Jurkat, Clone E6-1 (cell line): ENCODE measurements around the gene ACOXL.
A peak's percentile ranks its signal among the peaks of the same experiment; 100 is the strongest.

ENCODE experiments used
- DNase-seq: peaks from one replicate; pipeline ENCODE4 v3.0.0-alpha.2; 2011; ENCODE audit warnings: low read depth, low spot score
- H3K4me3 ChIP-seq: 2 replicates; pipeline ENCODE4 v1.5.1; 2011; ENCODE audit warnings: mild to moderate bottlenecking, low read length, control low read depth, moderate library complexity

The ACOXL gene

DNA sequence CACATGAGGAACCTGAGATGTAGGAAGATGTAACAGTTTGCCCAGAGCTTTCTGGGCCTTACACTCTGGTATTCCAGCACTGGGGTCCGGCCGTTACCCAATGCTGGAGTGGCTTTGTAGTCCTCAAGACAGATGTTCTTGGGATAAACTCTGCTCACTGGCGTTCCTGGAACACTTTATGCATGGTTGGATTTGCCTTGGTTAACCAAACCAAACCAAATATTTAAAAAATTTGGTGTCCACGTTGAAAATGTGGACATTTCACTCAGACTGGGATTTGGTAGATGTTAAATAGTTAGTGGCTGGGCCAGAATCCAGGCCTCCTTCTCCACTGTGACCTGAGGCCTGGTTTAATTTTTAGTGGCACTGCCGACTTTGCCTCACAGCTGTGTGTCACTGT is 81.5 kb downstream of the ACOXL start:
- no peak for DNase-seq
- H3K4me3 ChIP-seq, result no peak overlapping the region

DNA sequence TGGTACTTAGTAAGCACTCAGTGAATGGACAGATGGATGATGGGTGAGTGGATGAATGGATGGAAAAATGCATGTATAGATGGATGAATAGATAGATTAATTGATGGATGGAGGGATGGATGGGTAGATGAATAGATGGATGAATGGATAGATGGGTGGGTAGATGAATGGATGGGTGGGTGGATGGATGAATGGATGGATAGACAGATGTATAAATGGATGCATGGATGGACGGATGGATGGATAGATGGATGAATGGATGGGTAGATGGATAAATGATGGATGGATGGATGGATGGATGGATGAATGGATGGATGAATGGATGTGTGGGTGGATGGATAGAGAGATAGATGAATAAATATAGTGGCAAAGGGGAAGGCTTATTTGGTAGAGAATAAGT is 83.6 kb downstream of the ACOXL start:
- DNase-seq, result no peak
- no peak overlapping the region for H3K4me3 ChIP-seq

DNA sequence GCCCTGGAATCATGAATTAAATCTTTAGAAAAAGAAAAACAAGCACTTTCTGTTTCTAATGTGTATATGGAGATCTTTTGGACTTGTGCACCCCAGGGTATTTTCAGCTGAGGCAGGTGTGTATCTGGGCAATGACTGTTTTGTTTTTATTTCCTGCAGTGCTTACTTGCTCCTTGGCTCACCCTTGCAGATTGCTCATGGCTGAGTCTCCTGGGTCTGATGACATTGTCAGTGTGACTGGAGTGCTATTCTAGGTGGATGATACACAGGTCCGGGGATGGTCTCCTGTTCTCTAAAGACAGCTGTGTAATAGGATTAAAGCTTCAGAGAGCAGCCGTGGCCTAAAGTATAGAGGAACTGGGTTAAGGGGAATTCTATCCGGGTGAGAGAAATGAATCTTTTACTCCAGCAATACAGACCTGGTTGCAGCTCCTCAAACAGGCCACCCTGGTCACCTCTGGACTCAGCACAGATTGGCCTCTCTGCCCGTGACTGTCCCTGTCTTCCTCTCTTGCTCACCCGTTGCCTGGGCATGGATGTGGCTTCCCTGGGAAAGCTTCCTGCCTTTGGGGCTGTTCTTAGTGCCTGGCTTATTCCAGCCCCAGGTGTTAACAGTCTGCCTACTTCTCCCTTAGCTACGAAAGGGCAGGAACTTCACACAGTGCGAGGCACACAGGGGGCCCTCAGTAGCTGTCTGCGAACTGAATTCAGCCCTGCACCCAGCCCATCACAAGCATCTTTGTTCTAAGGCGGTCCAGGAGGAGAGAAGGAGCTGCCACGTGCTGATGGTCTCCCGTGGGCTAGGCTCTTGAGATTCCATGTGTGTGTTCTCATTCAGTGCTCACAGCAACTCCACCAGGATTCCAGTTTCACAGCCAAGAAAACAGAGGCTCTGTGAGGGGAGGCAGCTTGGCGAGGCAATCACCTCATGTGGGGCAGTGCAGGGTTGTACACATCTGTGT is 84.3 kb downstream of the ACOXL start:
- H3K4me3 ChIP-seq, result no peak overlapping the region
- no peak for DNase-seq

DNA sequence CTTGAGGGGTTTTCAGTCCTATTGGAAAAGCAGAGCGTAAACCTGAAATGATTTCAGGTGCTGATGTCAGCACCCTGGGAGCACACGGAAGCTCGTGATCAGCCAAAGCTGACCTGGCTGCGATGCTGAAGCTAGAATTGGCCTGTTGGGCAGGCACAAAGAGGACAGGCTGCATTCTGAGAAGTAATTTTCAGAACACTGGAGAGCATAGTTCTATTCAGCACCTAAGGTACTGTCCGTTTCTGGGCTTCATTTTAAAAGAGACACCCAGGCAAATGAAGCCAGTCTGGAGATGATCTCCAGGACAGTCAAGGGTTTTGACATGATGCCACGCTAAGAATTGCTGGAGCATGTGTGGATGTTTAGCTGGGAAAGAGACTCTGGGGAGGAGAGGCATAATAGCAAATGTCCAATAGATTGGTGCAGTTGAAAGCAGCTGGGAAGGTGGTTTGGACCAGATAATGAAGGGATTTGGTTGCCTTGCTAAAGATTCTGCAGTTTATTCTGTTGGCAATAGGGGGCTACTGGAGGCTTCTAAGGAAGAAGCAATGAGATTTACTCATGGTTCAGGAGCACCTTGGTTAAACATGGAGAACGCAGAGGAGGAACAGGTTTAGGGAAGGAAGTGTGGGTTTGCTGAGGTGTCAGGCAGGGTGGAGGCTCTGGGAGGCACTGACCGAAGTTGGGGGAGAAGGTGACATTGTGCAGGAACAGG is 86.6 kb downstream of the ACOXL start:
- DNase-seq, result peak; percentile 36

DNA sequence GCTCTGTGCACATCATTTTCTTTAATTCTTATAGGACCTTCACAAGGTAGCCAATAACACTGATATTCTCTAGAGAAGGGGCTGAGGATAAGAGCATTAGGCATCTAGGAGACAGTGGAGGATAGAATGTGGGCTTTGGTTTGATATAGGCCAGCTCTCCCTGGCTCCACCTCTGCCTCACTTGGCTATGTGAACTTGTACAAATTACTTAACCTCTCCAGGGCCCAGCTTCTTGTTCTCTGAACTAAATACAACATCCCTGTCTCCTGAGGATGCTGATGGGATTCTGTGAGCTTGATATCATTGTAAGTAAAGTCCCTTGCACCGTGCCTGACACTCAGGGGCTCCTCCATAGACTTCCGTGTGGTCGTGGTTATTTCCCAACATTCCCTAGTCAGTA is 87.3 kb downstream of the ACOXL start:
- DNase-seq, result no peak
- H3K4me3 ChIP-seq, result no peak overlapping the region

More for the DNA sequence above, 86.6 kb downstream of the ACOXL start:
- H3K4me3 ChIP-seq, result no peak overlapping the region

DNA sequence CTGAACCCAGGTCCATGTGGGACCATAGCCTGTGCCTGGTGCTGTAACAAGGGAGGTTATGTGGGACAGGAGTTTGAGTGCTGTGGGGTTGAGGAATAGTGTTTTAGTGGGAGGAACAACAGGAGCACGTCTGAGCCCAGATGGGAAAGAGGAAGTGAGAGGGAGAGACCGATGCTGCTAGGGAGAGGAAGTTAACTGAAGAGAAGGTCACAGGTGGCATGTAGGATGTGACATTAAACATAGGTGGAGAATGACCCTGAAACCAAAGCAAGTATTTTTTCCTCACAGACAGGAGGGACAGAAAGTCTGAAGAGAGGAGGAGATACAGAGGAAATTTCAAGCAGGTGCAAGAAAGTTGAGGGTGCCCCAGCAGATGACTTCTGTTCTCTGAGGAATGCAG is 87.8 kb downstream of the ACOXL start:
- no peak overlapping the region for H3K4me3 ChIP-seq
- no peak for DNase-seq

DNA sequence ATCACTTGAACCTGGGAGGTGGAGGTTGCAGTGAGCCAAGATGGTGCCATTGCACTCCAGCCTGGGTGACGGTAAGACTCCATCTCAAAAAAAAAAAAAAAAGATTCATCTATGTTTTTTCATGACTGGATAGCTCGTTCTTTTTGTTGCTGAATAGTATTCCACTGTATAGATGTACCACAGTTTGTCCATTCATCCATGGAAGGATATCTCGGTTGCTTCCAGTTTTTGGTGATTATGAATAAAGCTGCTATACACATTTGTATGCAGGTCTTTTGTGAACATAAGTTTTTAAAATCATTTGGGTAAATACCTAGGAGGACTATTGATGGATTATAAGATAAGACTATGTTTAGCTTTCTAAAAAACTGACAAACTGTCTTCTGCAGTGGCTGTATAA is 90.8 kb downstream of the ACOXL start:
- DNase-seq, result no peak
- no peak overlapping the region for H3K4me3 ChIP-seq

DNA sequence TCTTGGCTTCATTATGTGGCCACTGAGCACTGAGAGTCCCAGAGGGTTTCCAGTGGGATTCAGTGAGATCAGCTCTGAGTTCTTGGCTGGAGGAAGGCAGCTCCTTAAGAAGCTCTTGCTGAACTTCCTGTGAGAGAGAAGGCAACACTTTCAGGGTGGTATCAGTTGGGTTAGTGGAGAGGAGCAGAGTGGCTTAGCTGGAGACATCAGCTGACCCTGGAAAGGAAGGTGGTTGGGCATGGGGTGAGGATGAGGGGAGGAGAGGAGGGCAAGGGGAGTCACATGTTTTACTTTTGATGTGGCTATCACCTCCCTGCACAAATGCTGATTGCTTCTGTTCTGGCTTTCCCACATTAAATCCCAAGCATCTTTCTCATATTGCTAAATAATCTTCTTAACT is 95.1 kb downstream of the ACOXL start:
- DNase-seq, result peak; percentile 77
- H3K4me3 ChIP-seq, result no peak overlapping the region

DNA sequence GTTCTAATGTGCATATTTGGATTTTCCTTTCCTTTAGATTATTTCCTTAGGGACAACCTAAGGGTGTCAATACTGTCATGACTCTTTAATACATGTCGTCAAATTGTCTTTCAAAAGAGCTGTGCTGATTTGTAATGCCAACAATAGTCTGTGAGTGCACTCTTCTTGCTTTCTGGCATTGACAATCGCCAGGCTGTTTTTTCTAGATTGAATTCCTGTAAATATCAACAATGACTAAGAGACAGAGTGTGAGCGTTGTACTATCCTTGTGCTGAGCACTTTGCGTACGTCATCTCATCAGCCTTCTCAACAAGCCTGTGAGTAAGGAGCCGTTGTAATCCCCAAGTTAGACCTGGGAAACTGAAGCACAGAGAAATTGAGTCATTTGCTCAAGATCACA is 96.0 kb downstream of the ACOXL start:
- DNase-seq, result no peak
- no peak overlapping the region for H3K4me3 ChIP-seq

DNA sequence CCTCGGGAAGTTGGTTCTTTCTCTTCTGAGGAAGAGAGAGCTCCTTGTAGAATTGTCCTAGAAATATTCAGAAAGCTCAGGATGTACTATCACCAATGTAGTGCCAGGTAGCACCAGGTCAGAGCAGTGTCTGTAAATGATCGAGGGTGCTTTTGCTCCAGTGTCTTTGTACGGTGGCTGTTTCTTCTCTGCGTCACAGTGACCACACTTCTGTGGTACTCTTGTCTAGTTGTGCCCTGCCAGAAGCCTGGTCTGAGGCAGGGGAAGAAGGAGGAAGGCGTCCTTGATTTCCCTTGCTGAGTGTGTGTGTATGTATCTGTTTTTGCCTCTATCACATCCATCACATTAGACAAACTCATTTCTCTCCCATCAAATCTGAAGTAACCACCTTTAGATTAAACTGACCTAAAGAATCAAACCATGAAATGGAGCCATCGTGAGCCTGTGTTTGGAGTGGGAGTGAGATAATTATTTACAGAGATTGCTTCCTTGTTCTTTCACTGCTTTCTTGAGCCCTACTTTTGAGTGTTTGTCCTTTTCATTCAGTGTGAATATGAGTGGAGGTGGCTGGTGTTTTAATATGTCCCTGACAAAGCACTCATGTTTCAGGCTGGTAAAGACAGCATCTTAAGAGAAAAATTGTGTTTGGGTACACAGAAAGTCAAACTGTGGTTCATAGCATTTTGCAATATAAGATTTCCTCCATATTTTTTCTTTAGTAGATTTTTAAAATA is 97.2 kb downstream of the ACOXL start:
- H3K4me3 ChIP-seq, result no peak overlapping the region
- DNase-seq, result no peak

DNA sequence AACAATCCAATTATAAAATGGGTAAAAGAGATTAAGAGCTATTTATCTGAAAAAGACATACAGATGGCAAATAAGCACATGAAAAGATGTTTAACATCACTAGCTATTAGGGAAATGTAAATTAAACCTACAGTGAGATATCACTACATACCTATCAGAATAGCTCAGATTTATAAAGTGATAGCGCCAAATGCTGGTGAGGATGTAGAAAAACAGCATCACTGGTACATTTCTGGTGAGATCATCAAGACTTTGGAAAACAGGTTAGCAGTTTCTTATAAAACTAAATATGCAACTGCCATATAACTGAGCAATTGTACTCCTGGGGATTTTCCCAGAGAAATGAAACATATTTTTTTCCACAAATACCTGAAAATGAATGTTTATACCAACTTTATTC is 100.4 kb downstream of the ACOXL start:
- no peak for DNase-seq
- H3K4me3 ChIP-seq, result no peak overlapping the region

DNA sequence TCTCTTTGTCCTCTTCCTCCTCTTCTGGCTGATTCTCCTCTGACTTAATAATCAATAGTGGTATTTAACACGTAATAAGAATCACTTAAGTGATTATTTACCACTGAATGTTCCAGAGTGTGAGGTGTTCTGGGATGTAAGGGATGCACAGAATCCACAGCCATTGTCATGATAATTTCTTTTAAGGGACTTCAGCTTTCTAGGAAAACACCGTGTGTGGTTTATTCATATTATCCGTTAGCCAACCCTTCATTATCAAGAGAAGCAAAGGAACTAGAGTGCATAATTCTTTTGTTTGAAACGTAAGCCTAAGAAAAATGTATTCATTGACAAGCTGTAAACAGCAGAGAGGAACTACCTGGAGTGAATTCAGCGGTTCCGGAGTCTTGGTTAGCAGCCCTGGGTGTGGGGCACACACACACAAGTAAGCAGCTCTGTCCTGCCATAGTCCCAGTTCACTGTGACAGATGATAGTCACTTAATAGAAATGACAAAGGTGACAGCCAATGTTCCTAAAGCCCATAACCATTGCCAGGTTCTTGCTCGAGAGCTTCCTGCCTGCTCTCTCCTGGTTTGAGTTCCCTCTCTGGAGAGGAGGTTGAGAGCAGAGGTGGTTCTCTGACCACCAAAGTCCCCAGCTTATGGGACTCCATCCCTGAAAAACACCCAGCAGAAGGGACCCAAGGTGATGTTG is 101.9 kb downstream of the ACOXL start:
- no peak overlapping the region for H3K4me3 ChIP-seq
- DNase-seq, result no peak

DNA sequence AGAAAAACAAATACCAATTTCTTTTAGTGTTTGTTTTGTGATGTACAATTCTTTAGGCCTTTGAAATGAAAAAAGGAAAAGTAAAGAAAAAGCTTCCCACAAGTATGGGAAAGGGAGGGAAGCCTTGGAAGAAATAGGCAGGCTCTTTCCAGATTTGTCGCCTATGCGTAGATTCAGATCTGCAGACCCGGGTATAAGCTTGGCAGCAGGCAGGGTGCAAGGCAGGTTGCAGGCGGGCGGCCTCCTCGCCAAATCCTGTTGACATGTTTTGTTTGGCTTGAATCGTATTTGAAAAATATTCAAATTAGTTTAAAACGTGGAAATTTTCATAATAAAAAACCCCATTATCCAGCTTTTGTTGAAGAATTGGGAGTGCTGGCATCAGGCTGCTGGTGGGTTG is 104.3 kb downstream of the ACOXL start:
- DNase-seq, result no peak
- H3K4me3 ChIP-seq, result no peak overlapping the region

DNA sequence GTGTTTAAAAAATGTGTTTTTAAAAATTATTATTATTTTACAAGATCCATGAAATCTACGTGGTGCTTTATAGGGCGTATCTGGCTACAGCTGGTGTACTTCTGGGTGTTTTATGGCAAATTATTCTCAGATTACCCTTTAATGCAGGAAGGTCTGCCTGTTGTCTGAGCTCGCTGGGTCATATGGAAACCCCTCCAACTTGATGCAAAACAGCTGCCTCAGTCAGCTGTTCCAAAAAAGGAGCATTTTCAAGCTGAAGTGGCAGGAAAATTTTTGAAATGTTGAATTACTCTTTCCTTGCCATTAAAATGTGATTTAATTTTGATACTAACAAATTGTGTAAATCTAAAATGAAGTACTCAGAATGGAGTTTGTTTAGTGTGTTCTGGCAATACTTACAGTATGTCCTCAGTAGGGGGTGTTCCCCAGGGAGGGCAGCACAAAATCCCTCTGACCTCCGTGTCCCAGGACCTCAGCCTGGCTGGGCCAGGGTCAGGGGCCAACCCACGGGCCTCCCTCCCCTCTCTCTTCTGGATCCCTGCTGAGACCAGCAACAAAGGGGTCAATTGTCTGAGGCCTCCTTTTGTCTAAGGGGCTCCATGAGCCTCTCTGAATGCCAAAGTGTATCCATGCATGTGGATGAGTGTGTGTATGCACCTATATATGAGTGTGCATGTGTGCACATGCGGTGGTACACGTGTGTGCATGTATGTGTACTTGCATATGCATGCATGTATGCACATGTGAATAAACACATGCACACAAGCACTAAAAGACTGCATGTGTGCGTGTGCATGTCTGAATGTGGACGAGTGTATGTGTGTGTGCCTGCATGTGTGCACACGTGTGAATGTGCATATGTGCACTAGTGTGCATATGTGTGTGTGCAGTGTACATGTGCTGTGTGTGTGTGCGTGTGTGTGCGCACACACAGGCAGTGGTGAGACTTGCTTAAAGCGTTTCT is 105.4 kb downstream of the ACOXL start:
- no peak overlapping the region for H3K4me3 ChIP-seq
- no peak for DNase-seq

DNA sequence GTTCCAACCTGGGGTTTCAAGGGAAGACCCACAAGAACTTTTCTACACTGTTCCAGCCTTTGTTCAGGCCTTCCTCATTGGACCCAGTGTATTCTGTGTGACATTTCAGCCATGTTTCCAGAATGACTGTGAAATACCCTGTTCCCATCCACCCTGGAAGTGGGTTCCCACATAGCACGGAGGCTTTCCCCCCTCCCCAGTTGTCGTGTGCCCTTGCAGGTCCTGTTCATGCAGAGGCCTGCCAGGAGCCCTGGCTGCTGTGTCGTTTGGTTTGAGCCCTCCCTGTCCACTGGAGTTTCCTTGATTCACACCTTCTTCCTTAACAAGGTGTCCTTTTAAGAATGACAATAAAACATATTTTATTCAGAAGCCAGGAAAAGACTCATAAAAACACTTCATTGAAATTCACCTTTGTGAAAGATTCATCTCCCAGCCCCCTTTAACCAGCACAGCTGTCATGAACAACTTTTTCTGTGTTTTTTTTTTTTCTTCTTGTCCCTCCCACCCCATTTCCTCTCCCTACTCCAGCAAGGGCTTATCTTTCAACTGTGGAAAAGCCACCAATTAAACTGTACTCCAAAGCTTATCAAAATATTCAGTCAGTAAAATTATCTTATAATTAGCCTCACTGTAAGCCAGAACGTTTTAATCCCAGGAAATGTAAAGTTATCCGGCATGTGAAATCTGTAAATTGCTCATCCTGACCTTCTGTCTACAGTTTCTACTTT is 106.4 kb downstream of the ACOXL start:
- no peak overlapping the region for H3K4me3 ChIP-seq
- peak; percentile 54 for DNase-seq

DNA sequence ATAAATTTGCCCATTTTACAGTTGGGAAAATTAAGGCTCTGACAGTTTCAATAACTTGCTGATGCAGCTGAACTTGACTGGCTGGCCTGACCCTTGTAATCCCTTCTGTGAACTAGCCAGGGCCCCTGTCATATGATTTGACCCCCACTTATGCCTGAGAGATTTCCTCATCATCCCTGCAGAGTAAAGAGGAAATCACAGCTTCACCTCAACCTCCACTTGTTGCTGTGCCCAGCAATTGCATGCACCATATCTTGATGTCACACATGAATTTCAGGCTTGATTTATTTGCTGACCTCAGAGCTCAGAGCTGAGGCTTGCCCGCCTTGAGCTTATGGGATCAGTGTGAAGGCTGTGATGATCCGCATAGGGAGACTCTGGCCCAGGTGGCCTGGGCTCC is 108.1 kb downstream of the ACOXL start:
- DNase-seq, result no peak
- H3K4me3 ChIP-seq, result no peak overlapping the region

DNA sequence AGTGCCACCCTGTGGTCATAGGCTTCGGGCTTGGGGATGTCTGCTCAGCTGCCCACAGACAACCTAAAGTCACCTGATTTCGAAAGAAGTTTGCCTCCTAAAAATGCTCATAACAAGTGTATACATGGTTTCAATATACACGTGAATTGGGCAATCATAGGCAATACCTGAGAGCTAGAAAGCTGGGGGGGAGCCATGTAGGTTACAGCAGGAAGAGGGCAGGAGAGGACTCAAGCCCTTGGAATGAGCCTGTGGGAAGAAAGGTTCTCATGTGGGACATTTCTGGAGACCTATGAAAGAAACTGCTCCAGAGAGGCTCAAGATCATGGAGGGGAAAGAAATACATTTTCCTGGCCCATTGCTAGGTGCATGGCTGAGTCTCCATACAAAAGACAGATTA is 109.7 kb downstream of the ACOXL start:
- no peak for DNase-seq
- no peak overlapping the region for H3K4me3 ChIP-seq

DNA sequence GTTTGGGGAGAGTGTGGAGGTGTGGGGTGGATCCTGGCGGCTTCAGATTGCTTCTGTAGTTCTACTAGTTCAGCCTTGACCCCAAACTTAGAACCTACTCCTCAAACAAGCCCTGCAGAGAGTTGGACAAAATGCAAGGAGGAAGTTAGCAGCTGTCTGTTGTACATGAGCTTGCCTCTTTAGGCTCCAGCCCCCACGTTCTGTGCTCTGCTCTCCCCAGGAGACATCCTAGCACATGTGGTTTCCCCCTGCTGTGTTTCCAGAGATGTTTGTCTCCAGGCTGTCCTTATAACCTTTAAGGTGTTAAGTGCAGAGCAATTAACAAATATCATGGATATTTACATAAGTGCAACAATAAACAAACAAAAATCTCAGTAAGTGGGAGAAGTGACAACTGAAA is 111.1 kb downstream of the ACOXL start:
- no peak overlapping the region for H3K4me3 ChIP-seq
- no peak for DNase-seq
